ENCODE measurements around the gene FURIN. TPM values are rescaled to one million over a fixed set of nuclear protein-coding genes. Genes with fewer than 3 reads are reported as not detected.

FURIN gene
- total and polyA plus RNA-seq, 2 of the 8 experiments (the other 6 are each of a cell fraction or from before 2014, with no cell fraction given): 15.8 to 32.1 TPM

GRCh38 chr15:90879730-90880366 lies 11.5 kb downstream of the FURIN start:
- Histone ChIP-seq H4K5ac (ENCODE audit: insufficient read length, low read depth, low read length) (no peak overlapping the region), H2BK120ac (replicated peaks; ENCODE audit: low read depth, low read length) (no peak overlapping the region), H3K56ac (replicated peaks; ENCODE audit: insufficient read length, low read depth, low read length) (no peak overlapping the region), H3K36me3 (ENCODE audit: control insufficient read depth in 2 of 4, insufficient read depth in 4 of 4, low read length in 3 of 4) (peaks cover 5 to 18% (median 13%) of the 10 kb centered on the region in 4 experiments; a peak in 5 of 8 replicates), H2BK12ac (ENCODE audit: low read depth, low read length) (no peak overlapping the region), H3K9ac (replicated peaks in 1 of 4; ENCODE audit: extremely low read depth in 1 of 4, low read depth in 3 of 4, low read length in 3 of 4) (no peak overlapping the region), H4K20me1 (replicated peaks in 1 of 2; ENCODE audit: control insufficient read depth in 1 of 2, insufficient read depth in 2 of 2, low read length in 2 of 2) (peaks cover 0 to 6% of the 10 kb centered on the region in 2 experiments), H2BK20ac (ENCODE audit: low read length) (no peak overlapping the region), H2AFZ (ENCODE audit: low read length) (no peak overlapping the region), H3K9me3 (ENCODE audit: insufficient read depth in 2 of 2, low read depth in 1 of 2, low read length in 1 of 2) (no peaks in the 10 kb centered on the region), H3K14ac (ENCODE audit: insufficient read length) (no peak overlapping the region), H3K27me3 (replicated peaks in 1 of 4; ENCODE audit: control insufficient read depth in 3 of 4, extremely low read depth in 1 of 4, insufficient read depth in 3 of 4, low read length in 3 of 4) (no peaks in the 10 kb centered on the region), H3K4me2 (ENCODE audit: insufficient read depth in 1 of 2, low read depth in 2 of 2, low read length in 2 of 2) (no peak overlapping the region), H3K27ac (ENCODE audit: low read depth, low read length) (no peak overlapping the region), H3K23ac (ENCODE audit: insufficient read length) (no peak overlapping the region), H3K4me3 (ENCODE audit: extremely low read depth in 1 of 4, insufficient read depth in 2 of 4, low read depth in 3 of 4, low read length in 4 of 4) (no peak overlapping the region), H4K8ac (ENCODE audit: extremely low read depth, insufficient read depth, low read length) (no peak overlapping the region; the same call in 1 of the 2 replicates), H3K79me1 (ENCODE audit: low read depth, low read length) (no peaks in the 10 kb centered on the region; the same call in 1 of the 2 replicates), H3K4me1 (replicated peaks in 1 of 4; ENCODE audit: control insufficient read depth in 3 of 4, insufficient read depth in 4 of 4, low read length in 3 of 4) (peaks cover 0 to 17% (median 11%) of the 10 kb centered on the region in 4 experiments; a peak in 6 of 7 replicates), H3K79me2 (ENCODE audit: control insufficient read depth in 1 of 2, insufficient read depth in 2 of 2, low read length in 2 of 2) (no peaks in the 10 kb centered on the region), H2AK5ac (ENCODE audit: low read depth, low read length) (no peak overlapping the region), H2BK5ac (ENCODE audit: low read depth, low read length) (no peak overlapping the region), H3K4ac (replicated peaks; ENCODE audit: insufficient read length, low read depth, low read length) (no peak overlapping the region), H2BK15ac (ENCODE audit: low read length) (no peak overlapping the region), H3K18ac (ENCODE audit: extremely low read depth, low read length) (no peak overlapping the region), H4K91ac (replicated peaks; ENCODE audit: insufficient read length, low read length) (no peak overlapping the region), H3K23me2 (ENCODE audit: low read depth, low read length) (peaks cover 1% of the 10 kb centered on the region; the same call in 1 of the 2 replicates)
- TF ChIP-seq SAP30 (IDR thresholded peaks at IDR 0.05; ENCODE audit: insufficient read depth, insufficient replicate concordance, low read length) (no peak), TAF7 (optimal IDR thresholded peaks at IDR 0.05; ENCODE audit: borderline replicate concordance, low read depth, low read length) (no peak), NANOG (IDR thresholded peaks at IDR 0.05; ENCODE audit: insufficient read depth, low read depth, low read length, poor library complexity, severe bottlenecking) (no peak), TEAD4 (IDR thresholded peaks at IDR 0.05; ENCODE audit: low read depth, low read length) (no peak), POLR2AphosphoS5 (IDR thresholded peaks at IDR 0.05; ENCODE audit: low read depth, low read length) (no peak), GABPA (IDR thresholded peaks at IDR 0.05; ENCODE audit: borderline replicate concordance, insufficient read depth, low read length) (no peak), CHD1 (IDR thresholded peaks at IDR 0.05; ENCODE audit: low read depth, low read length) (no peak), BRCA1 (IDR thresholded peaks at IDR 0.05; ENCODE audit: low read depth, low read length) (no peak), CEBPB (IDR thresholded peaks at IDR 0.05; ENCODE audit: low read depth, low read length) (no peak), RFX5 (IDR thresholded peaks at IDR 0.05; ENCODE audit: borderline replicate concordance, low read depth, low read length) (no peak)
- ChIA-PET CTCF (ENCODE audit: partially characterized antibody) (no interaction called here), POLR2A (ENCODE audit: partially characterized antibody) (interaction anchor here (0.7 kb wide), 1 partner anchor 73 kb away, joined by 3 read pairs; no protein-coding TSS in a partner anchor)
- DNase-seq (ENCODE audit: low read depth in 1 of 2, low spot score in 2 of 2) (no peak), FAIRE-seq (no peak)
- 94% methylated on average over 24 of the region's 35 CpGs; no CpG with 5 or more reads in 1 of the 2 experiments for WGBS, 2 experiments (ENCODE audit: extremely low coverage in 1 of 2, insufficient coverage in 1 of 2, insufficient read length in 1 of 2, insufficient replicate concordance in 2 of 2, low coverage in 1 of 2, low lambda C conversion rate in 2 of 2, missing lambda C conversion rate in 1 of 2)

All from H1 (cell line).